B cell (primary cell): ENCODE data around the gene HDGFL2. TPM values are rescaled to one million over a fixed set of nuclear protein-coding genes. Genes with fewer than 3 reads are reported as not detected.

Experiments used
- ATAC-seq: fragments of 200-7000 bp; cut with Tn5 transposase; one replicate; pipeline ENCODE4 v1.10.0; 2021; ENCODE audit warnings: low read depth, mild to moderate bottlenecking, moderate number of reproducible peaks, moderate library complexity
- CTCF ChIA-PET: fragments of 350-600 bp; sonication (Branson Sonifier 250); formaldehyde crosslinking; loops from one replicate; lab custom pipeline; 2021; ENCODE audit warnings: antibody characterized with exemption, inconsistent platforms; lab: Charles Lee
- POLR2A ChIA-PET: fragments of 350-600 bp; sonication (Branson Sonifier 250); formaldehyde crosslinking; loops from one replicate; lab custom pipeline; 2021; ENCODE audit warnings: antibody characterized with exemption; lab: Charles Lee
- DNase-seq: peaks from one replicate; pipeline ENCODE4 v3.0.0; 2013
- H2AFZ ChIP-seq: 2 replicates; pipeline ENCODE4 v1.6.1; 2012; ENCODE audit warnings: mild to moderate bottlenecking, low read depth, low read length; ENCODE audit not compliant: insufficient read depth, poor library complexity, severe bottlenecking
- H3K27ac ChIP-seq, 2 donors: 1 replicate in 1 of 2; 2 replicates in 1 of 2; pipeline ENCODE4 v1.5.1; 2012 to 2013; ENCODE audit warnings: low read length in 2 of 2, mild to moderate bottlenecking in 2 of 2, moderate library complexity in 1 of 2
- H3K27me3 ChIP-seq, 4 experiments: fragments of 200-600 bp in 1 of 4; sonication (generic) in 1 of 4; replicated peaks in 1 of 4; 1 replicate in 2 of 4; 2 replicates in 2 of 4; pipeline versions ENCODE4 v1.6.1 to v1.7.0; 2013 to 2016; ENCODE audit warnings: low read length in 3 of 4, mild to moderate bottlenecking in 2 of 4, mixed read lengths in 1 of 4, moderate library complexity in 1 of 4; ENCODE audit not compliant: insufficient read depth in 4 of 4, control insufficient read depth in 3 of 4; ENCODE audit errors: control extremely low read depth in 1 of 4
- H3K36me3 ChIP-seq, 2 experiments: replicated peaks in 1 of 2; 1 replicate in 1 of 2; 2 replicates in 1 of 2; pipeline versions ENCODE4 v1.6.1 to v1.7.1; 2013; ENCODE audit warnings: low read length in 1 of 2; ENCODE audit not compliant: insufficient read depth in 2 of 2, control insufficient read depth in 1 of 2; ENCODE audit errors: control extremely low read depth in 1 of 2, extremely low read depth in 1 of 2
- H3K4me1 ChIP-seq, 2 donors: fragments of 200-600 bp in 1 of 2; sonication (generic) in 1 of 2; 1 replicate in 1 of 2; 2 replicates in 1 of 2; pipeline versions ENCODE4 v1.5.1 to v1.6.1; 2013 to 2017; ENCODE audit warnings: low read length in 2 of 2; ENCODE audit not compliant: control insufficient read depth in 2 of 2, insufficient read depth in 2 of 2
- H3K4me2 ChIP-seq: replicated peaks from 2 replicates; pipeline ENCODE3; 2012; ENCODE audit warnings: mild to moderate bottlenecking, low read depth, low read length; ENCODE audit not compliant: poor library complexity, severe bottlenecking
- H3K4me3 ChIP-seq, 5 experiments: fragments of 200-600 bp in 1 of 5; sonication (generic) in 1 of 5; 1 replicate in 3 of 5; 2 replicates in 2 of 5; pipeline versions ENCODE4 v1.5.1 to v1.7.0; 2011 to 2016; ENCODE audit warnings: low read length in 4 of 5, mild to moderate bottlenecking in 4 of 5, low read depth in 2 of 5, control low read depth in 1 of 5, moderate library complexity in 1 of 5; ENCODE audit not compliant: insufficient read depth in 1 of 5; ENCODE audit errors: control extremely low read depth in 1 of 5, extremely low read depth in 1 of 5
- H3K79me2 ChIP-seq: fragments of 200-600 bp; sonication (generic); one replicate; pipeline ENCODE4 v1.6.0; 2016; ENCODE audit warnings: low read length; ENCODE audit not compliant: control insufficient read depth, insufficient read depth
- H3K9ac ChIP-seq: fragments of 200-600 bp; sonication (generic); 2 replicates; pipeline ENCODE4 v1.6.1; 2017; ENCODE audit warnings: mild to moderate bottlenecking, low read length, moderate library complexity
- H3K9me3 ChIP-seq, 3 donors: one replicate each; pipeline versions ENCODE4 v1.6.1 to v1.7.1; 2013; ENCODE audit warnings: low read length in 2 of 3; ENCODE audit not compliant: control insufficient read depth in 2 of 3, insufficient read depth in 1 of 3; ENCODE audit errors: control extremely low read depth in 1 of 3
- H4K20me1 ChIP-seq: 2 replicates; pipeline ENCODE4 v1.6.0; 2012; ENCODE audit warnings: mild to moderate bottlenecking, low read length; ENCODE audit not compliant: insufficient read depth, control insufficient read depth, poor library complexity, severe bottlenecking
- H3K27ac Mint-ChIP-seq: one replicate; pipeline ENCODE4 v1.8.0; 2021; ENCODE audit warnings: mixed read lengths
- H3K27me3 Mint-ChIP-seq: one replicate; pipeline ENCODE4 v1.8.0; 2021; ENCODE audit warnings: mixed read lengths
- H3K4me1 Mint-ChIP-seq: one replicate; pipeline ENCODE4 v1.8.0; 2021; ENCODE audit warnings: mixed read lengths
- H3K4me3 Mint-ChIP-seq: one replicate; pipeline ENCODE4 v1.8.0; 2021; ENCODE audit warnings: mixed read lengths
- H3K9me3 Mint-ChIP-seq: one replicate; pipeline ENCODE4 v1.8.0; 2022; ENCODE audit warnings: mixed read lengths; ENCODE audit not compliant: insufficient read depth
- EZH2 ChIP-seq: IDR thresholded peaks from 2 replicates; pipeline ENCODE4 v1.6.1; 2012; ENCODE audit warnings: borderline replicate concordance, low read depth, mild to moderate bottlenecking, moderate library complexity, low read length; ENCODE audit not compliant: insufficient read depth, poor library complexity, severe bottlenecking
- whole genome bisulfite sequencing: methylation state at CpG from one replicate; pipeline ENCODE4 v1.1.5; 2013; ENCODE audit warnings: missing lambda C conversion rate; ENCODE audit not compliant: insufficient coverage; 5-methylcytosine and 5-hydroxymethylcytosine counted together
- intact Hi-C: fragments of 100-400 bp; cut with micrococcal nuclease; formaldehyde crosslinking; loops from one replicate; pipeline ENCODE4 v1.10.0; 2022
- polyA plus RNA-seq: library from polyadenylated mRNA; depleted of rRNA; stranded (reverse); fragments of >200 nt; gene quantifications from 2 replicates; pipeline ENCODE4 v1.2.3, GENCODE V29; 2012
- total RNA-seq, 2 donors: library from RNA; stranded (reverse); fragments of 120-200 nt in 1 of 2; gene quantifications; 1 replicate in 1 of 2; 2 replicates in 1 of 2; pipeline versions ENCODE4 v1.2.3 to v1.2.4, GENCODE V29; 2013 to 2022
- TF ChIP-seq, protein P1 (sequence below): fragments of 200-600 bp; IDR thresholded peaks from one replicate; pipeline ENCODE4 v1.8.0; 2022; ENCODE audit warnings: antibody characterized with exemption, mild to moderate bottlenecking

Gene HDGFL2
- total and polyA plus RNA-seq, 2 donors (not counting 1 experiment from before 2014, with no cell fraction given) = 18.4 to 49.9 TPM

DNA sequence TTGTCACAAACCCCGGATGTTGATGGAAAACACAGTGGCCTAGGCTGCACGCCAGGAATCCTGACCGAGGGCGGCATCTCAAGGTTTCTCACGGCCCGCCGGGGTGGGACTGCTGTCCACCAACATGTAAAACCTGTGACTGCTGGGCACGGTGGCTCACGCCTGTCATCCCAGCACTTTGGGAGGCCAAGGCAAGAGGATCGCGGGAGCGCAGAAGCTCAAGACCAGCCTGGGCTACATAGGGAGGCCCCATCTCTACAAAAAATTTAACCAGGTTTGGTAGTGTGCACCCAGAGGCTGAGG is 35.0 kb downstream of the HDGFL2 start:
- CTCF ChIA-PET = no interaction called here
- no peak for TF ChIP-seq EZH2
- TF ChIP-seq, protein P1, sequence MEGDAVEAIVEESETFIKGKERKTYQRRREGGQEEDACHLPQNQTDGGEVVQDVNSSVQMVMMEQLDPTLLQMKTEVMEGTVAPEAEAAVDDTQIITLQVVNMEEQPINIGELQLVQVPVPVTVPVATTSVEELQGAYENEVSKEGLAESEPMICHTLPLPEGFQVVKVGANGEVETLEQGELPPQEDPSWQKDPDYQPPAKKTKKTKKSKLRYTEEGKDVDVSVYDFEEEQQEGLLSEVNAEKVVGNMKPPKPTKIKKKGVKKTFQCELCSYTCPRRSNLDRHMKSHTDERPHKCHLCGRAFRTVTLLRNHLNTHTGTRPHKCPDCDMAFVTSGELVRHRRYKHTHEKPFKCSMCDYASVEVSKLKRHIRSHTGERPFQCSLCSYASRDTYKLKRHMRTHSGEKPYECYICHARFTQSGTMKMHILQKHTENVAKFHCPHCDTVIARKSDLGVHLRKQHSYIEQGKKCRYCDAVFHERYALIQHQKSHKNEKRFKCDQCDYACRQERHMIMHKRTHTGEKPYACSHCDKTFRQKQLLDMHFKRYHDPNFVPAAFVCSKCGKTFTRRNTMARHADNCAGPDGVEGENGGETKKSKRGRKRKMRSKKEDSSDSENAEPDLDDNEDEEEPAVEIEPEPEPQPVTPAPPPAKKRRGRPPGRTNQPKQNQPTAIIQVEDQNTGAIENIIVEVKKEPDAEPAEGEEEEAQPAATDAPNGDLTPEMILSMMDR = no peak
- peaks cover 0 to 16% (median 0%) of the 10 kb centered on the region in 3 donors for H3K9me3 ChIP-seq
- no peaks in the 10 kb centered on the region for H3K4me1 ChIP-seq
- H2AFZ ChIP-seq = no peak overlapping the region
- POLR2A ChIA-PET = no interaction called here
- H3K27me3 ChIP-seq = no peaks in the 10 kb centered on the region
- Mint-ChIP-seq H3K27ac (no peak overlapping the region), H3K9me3 (no peaks in the 10 kb centered on the region), H3K4me3 (no peak overlapping the region), H3K27me3 (no peaks in the 10 kb centered on the region), H3K4me1 (no peaks in the 10 kb centered on the region)
- no peak overlapping the region for H3K27ac ChIP-seq
- WGBS = 95% methylated on average over 9 of the region's 12 CpGs
- H3K36me3 ChIP-seq = peaks cover 0 to 4% of the 10 kb centered on the region in 2 experiments
- no peaks in the 10 kb centered on the region for H4K20me1 ChIP-seq
- H3K9ac ChIP-seq = no peak overlapping the region
- DNase-seq (no peak), ATAC-seq (no peak)
- intact Hi-C loops = no loop called here
- H3K4me3 ChIP-seq = no peak overlapping the region
- H3K4me2 ChIP-seq = no peak overlapping the region
- H3K79me2 ChIP-seq = no peaks in the 10 kb centered on the region

DNA sequence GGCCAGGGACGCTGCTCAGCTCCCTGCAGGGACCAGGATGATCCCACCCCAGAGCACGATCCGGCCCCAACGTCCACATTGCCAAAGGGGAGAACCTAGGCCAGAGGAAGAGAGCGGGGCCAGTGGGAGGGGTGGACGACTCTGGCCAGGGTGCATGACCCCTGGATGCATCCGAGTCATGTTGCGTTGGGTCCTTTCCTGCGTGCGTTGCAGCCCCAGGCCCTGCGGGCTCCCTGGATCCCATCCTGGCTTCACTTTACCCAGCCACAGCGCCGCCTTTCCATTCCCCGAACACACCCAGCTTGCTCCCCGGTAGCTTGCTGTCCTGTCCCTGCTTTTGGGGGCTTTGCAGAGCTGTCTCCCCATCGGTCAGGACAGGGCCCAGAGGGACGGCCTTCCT is 35.7 kb downstream of the HDGFL2 start:
- ChIA-PET POLR2A (no interaction called here), CTCF (no interaction called here)
- Histone ChIP-seq H3K4me3 (no peak overlapping the region), H3K9me3 (peaks cover 0 to 16% (median 0%) of the 10 kb centered on the region in 3 donors), H3K27ac (no peak overlapping the region), H4K20me1 (no peaks in the 10 kb centered on the region), H3K9ac (no peak overlapping the region), H3K79me2 (no peaks in the 10 kb centered on the region), H3K4me1 (no peaks in the 10 kb centered on the region), H2AFZ (no peak overlapping the region), H3K27me3 (no peaks in the 10 kb centered on the region), H3K4me2 (no peak overlapping the region), H3K36me3 (peaks cover 0 to under 1% of the 10 kb centered on the region in 2 experiments)
- Mint-ChIP-seq H3K4me1 (no peaks in the 10 kb centered on the region), H3K9me3 (no peaks in the 10 kb centered on the region), H3K27me3 (no peaks in the 10 kb centered on the region), H3K27ac (no peak overlapping the region), H3K4me3 (no peak overlapping the region)
- ATAC-seq (no peak), DNase-seq (no peak)
- 95% methylated on average over 17 of the region's 17 CpGs for WGBS
- intact Hi-C loops = no loop called here
- TF ChIP-seq, protein P1 = no peak
- no peak for TF ChIP-seq EZH2
